A673 (cell line): ENCODE results near the gene CNOT10. TPM values are rescaled to one million over a fixed set of nuclear protein-coding genes. Genes with fewer than 3 reads are reported as not detected.
A peak's percentile ranks its signal among the peaks of the same experiment; 100 is the strongest.

ENCODE experiments used
- BruUV-seq: library from RNA; stranded (reverse); fragments of 400-500 nt; replicated peaks from 2 replicates; lab custom pipeline; 2021; lab: Mats Ljungman, UMichigan
- CTCF ChIA-PET: fragments of 300-600 bp; sonication (Branson Sonifier 250); formaldehyde crosslinking; loops from one replicate; lab custom pipeline; 2022; ENCODE audit warnings: antibody characterized with exemption; lab: Charles Lee
- POLR2A ChIA-PET: fragments of 300-600 bp; sonication (Branson Sonifier 250); formaldehyde crosslinking; loops from one replicate; lab custom pipeline; 2022; ENCODE audit warnings: antibody characterized with exemption; ENCODE audit not compliant: low non-redundant PET; lab: Charles Lee
- DNase-seq: peaks from one replicate; pipeline ENCODE4 v3.0.0-alpha.2; 2015; ENCODE audit warnings: low spot score
- H3K27ac ChIP-seq: fragments of 200-600 bp; sonication (generic); 2 replicates; pipeline ENCODE4 v1.5.1; 2016; ENCODE audit warnings: mixed run types, low read depth, mild to moderate bottlenecking, mixed read lengths, antibody characterized with exemption, low read length; ENCODE audit not compliant: poor library complexity, severe bottlenecking
- H3K27me3 ChIP-seq: fragments of 200-600 bp; sonication (generic); replicated peaks from 2 replicates; pipeline ENCODE4 v1.6.1; 2017; ENCODE audit warnings: mixed run types, low read depth, mild to moderate bottlenecking, mixed read lengths, antibody characterized with exemption, low read length; ENCODE audit not compliant: insufficient read depth, poor library complexity
- H3K36me3 ChIP-seq: fragments of 200-600 bp; sonication (generic); 2 replicates; pipeline ENCODE4 v1.6.1; 2016; ENCODE audit warnings: mixed run types, mild to moderate bottlenecking, mixed read lengths, antibody characterized with exemption, low read length; ENCODE audit not compliant: insufficient read depth, poor library complexity, severe bottlenecking
- H3K4me1 ChIP-seq: fragments of 200-600 bp; sonication (generic); 2 replicates; pipeline ENCODE4 v1.6.1; 2017; ENCODE audit warnings: mixed run types, mild to moderate bottlenecking, mixed read lengths, antibody characterized with exemption, low read length; ENCODE audit not compliant: insufficient read depth, poor library complexity, severe bottlenecking
- H3K4me3 ChIP-seq: fragments of 200-600 bp; sonication (generic); 2 replicates; pipeline ENCODE4 v1.5.1; 2016; ENCODE audit warnings: low read depth, mixed run types, mild to moderate bottlenecking, mixed read lengths, low read length; ENCODE audit not compliant: poor library complexity, severe bottlenecking
- H3K9me3 ChIP-seq: fragments of 200-600 bp; sonication (generic); 2 replicates; pipeline ENCODE4 v1.6.1; 2016; ENCODE audit warnings: mixed run types, low read depth, mild to moderate bottlenecking, mixed read lengths, antibody characterized with exemption, low read length; ENCODE audit not compliant: poor library complexity, severe bottlenecking
- CTCF ChIP-seq: fragments of 300-800, 200-600 bp; sonication (generic); conservative IDR thresholded peaks from 2 replicates; pipeline ENCODE4 v1.5.1; 2017; ENCODE audit warnings: low read depth, mild to moderate bottlenecking, antibody characterized with exemption, low read length, moderate library complexity, mixed read lengths
- EZH2 ChIP-seq: fragments of 200-600 bp; sonication (generic); IDR thresholded peaks from 2 replicates; pipeline ENCODE4 v1.6.1; 2017; ENCODE audit warnings: borderline replicate concordance, low read depth, mild to moderate bottlenecking, mixed read lengths, antibody characterized with exemption, low read length; ENCODE audit not compliant: poor library complexity, severe bottlenecking
- intact Hi-C: fragments of 100-400 bp; cut with micrococcal nuclease; formaldehyde crosslinking; loops from one replicate; pipeline ENCODE4 v1.10.0; 2022; ENCODE audit not compliant: unreplicated experiment
- total RNA-seq: library from RNA; stranded (reverse); gene quantifications from 2 replicates; pipeline ENCODE4 v1.2.3, GENCODE V29; 2021

Gene CNOT10
- total RNA-seq, 1 experiment from 2014 or later = 47.8 TPM

- peaks cover 13% of the 10 kb centered on the region for H3K36me3 ChIP-seq
These were observed 79.5 kb downstream of the CNOT10 start for GRCh38 chr3:32764481-32764880.

GRCh38 chr3:32778389-32778788 is 93.4 kb downstream of the CNOT10 start:
- CTCF ChIA-PET = no interaction called here
- Histone ChIP-seq H3K4me3 (no peak overlapping the region), H3K4me1 (peaks cover 7% of the 10 kb centered on the region), H3K9me3 (no peaks in the 10 kb centered on the region), H3K36me3 (no peaks in the 10 kb centered on the region), H3K27ac (no peak overlapping the region), H3K27me3 (no peaks in the 10 kb centered on the region)
- intact Hi-C loops = no loop called here
- POLR2A ChIA-PET = interaction anchor here (0.6 kb wide), 1 partner anchor 87 kb away, joined by 8 read pairs; no protein-coding TSS in a partner anchor
- BruUV-seq = no TSS peak
- TF ChIP-seq EZH2 = no peak
- no peak for DNase-seq

More at GRCh38 chr3:32764481-32764880, 79.5 kb downstream of the CNOT10 start:
- Histone ChIP-seq H3K4me1 (no peaks in the 10 kb centered on the region), H3K9me3 (no peaks in the 10 kb centered on the region), H3K27me3 (no peaks in the 10 kb centered on the region), H3K4me3 (no peak overlapping the region), H3K27ac (no peak overlapping the region)
- no TSS peak for BruUV-seq
- POLR2A ChIA-PET = no interaction called here
- no peak for DNase-seq
- CTCF ChIA-PET = no interaction called here
- intact Hi-C loops = no loop called here
- no peak for TF ChIP-seq CTCF
- TF ChIP-seq EZH2 = no peak

DNA sequence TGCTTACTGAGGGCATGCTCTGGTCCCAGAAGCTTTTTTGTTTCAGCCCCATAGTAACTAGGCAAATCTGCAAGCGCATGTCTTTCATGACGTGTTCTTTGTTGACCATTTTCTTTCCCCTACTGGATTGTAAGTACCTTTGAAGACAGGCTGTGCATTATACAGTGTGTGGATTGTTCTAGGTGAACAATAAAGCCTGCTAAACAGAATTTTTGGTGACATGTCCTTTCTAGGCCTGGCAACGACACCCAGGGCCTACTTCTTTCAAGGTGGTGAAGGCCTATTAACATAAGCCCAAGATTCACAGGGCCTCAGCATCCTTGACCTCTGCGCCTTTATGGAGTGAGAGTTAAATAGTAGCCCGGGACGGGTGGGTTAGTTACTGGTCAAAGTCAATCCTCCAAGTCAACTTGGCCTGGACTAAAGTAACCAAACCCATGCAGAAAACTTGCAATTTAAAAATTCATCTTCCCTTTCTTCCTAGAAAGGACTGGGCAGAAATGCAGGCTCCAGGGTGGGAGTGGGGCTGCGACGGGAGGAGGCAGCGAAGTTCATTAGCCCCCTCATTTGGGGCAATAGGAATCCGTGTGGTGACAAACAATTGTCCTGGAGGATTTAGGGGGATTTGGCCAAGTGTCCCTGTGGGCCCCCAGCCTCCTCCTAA is 95.2 kb downstream of the CNOT10 start:
- DNase-seq = no peak
- H3K4me1 ChIP-seq = peaks cover 7% of the 10 kb centered on the region
- H3K27ac ChIP-seq = no peak overlapping the region
- H3K9me3 ChIP-seq = no peaks in the 10 kb centered on the region
- ChIA-PET POLR2A (interaction anchor here (0.7 kb wide), 1 partner anchor 83 kb away, joined by 5 read pairs; no protein-coding TSS in a partner anchor), CTCF (interaction anchor here (0.6 kb wide), 1 partner anchor 562 kb away, joined by 4 read pairs; no protein-coding TSS in a partner anchor)
- no TSS peak for BruUV-seq
- peak overlapping the region; percentile 57 for H3K4me3 ChIP-seq
- intact Hi-C loops = loop anchor here (5.0 kb wide), 1 partner anchor 48 kb away; no protein-coding TSS in a partner anchor
- TF ChIP-seq EZH2 = no peak
- no peak for TF ChIP-seq CTCF
- no peaks in the 10 kb centered on the region for H3K36me3 ChIP-seq
- H3K27me3 ChIP-seq = no peaks in the 10 kb centered on the region
